H1 (cell line): Measurements from ENCODE around the gene ECEL1. TPM values are rescaled to one million over a fixed set of nuclear protein-coding genes. Genes with fewer than 3 reads are reported as not detected.

Experiments
- SUZ12 ChIP-seq: fragments of 200-600 bp; sonication (generic); IDR thresholded peaks from 2 replicates; pipeline ENCODE4 v1.6.1; 2012; ENCODE audit warnings: mild to moderate bottlenecking, inconsistent platforms, low read length, moderate library complexity, mixed read lengths
- polyA plus RNA-seq, 7 experiments: library from polyadenylated mRNA; depleted of rRNA in 3 of 7; stranded (reverse) in 5 of 7; unstranded in 2 of 7; fragments of >200 nt in 5 of 7; fragments of 200-250 nt in 2 of 7; gene quantifications; 1 replicate in 5 of 7; 2 replicates in 1 of 7; 4 replicates in 1 of 7; pipeline versions ENCODE4 v1.2.1 to v1.2.3, GENCODE V29; 2011 to 2013; ENCODE audit warnings: missing spikeins in 2 of 7, mixed read lengths in 2 of 7
- total RNA-seq: library from RNA; stranded (reverse); fragmentation: NEBNext Ultra II Directional; extraction: Animal tissue kit (Norgen Biotek cat#: 25700); gene quantifications from 2 replicates; pipeline ENCODE4 v1.2.1, GENCODE V29; 2021

Gene ECEL1
- total and polyA plus RNA-seq, 2 of the 8 experiments (the other 6 are each of a cell fraction or from before 2014, with no cell fraction given): 7.7 to 20.2 TPM

- no peak for TF ChIP-seq SUZ12
These were observed 38.8 kb upstream of the ECEL1 start (continued) for GRCh38 chr2:232526372-232526941.
